Esophagus muscularis mucosa (tissue), 4 donors: ENCODE data around the gene SRRT. TPM values are rescaled to one million over a fixed set of nuclear protein-coding genes. Genes with fewer than 3 reads are reported as not detected.
"Not testable (repeated sequence)": the region's sequence is repeated elsewhere in the genome, so short reads cannot be mapped to it uniquely, and the experiment has no call there.

Experiments
- DNase-seq: peaks from one replicate; pipeline ENCODE4 v3.0.0-alpha.2; 2017; ENCODE audit errors: extremely low spot score
- H3K27ac ChIP-seq, 4 donors: fragments of 200-600 bp; sonication (generic); replicated peaks in 1 of 4; 1 replicate in 3 of 4; 2 replicates in 1 of 4; pipeline ENCODE4 v1.5.1; 2016 to 2019; ENCODE audit warnings: mild to moderate bottlenecking in 1 of 4
- H3K27me3 ChIP-seq, 4 donors: fragments of 200-600 bp; sonication (generic); one replicate each; pipeline versions ENCODE4 v1.5.1 to v1.6.0; 2016 to 2019
- H3K36me3 ChIP-seq, 4 donors: fragments of 200-600 bp; sonication (generic); one replicate each; pipeline ENCODE4 v1.5.1; 2016 to 2019
- H3K4me1 ChIP-seq, 4 donors: fragments of 200-600 bp; sonication (generic); one replicate each; pipeline ENCODE4 v1.5.1; 2016 to 2019
- H3K4me3 ChIP-seq, 4 donors: fragments of 200-600 bp; sonication (generic); 1 replicate in 2 of 4; 2 replicates in 2 of 4; pipeline ENCODE4 v1.5.1; 2016 to 2019; ENCODE audit warnings: mild to moderate bottlenecking in 4 of 4, moderate library complexity in 1 of 4
- H3K9me3 ChIP-seq, 4 donors: fragments of 200-600 bp; sonication (generic); 1 replicate in 3 of 4; 2 replicates in 1 of 4; pipeline ENCODE4 v1.5.1; 2016 to 2019
- CTCF ChIP-seq, 3 experiments: fragments of 200-600 bp in 2 of 3; fragments of 450-650 bp in 1 of 3; sonication (generic) in 2 of 3; IDR thresholded peaks; one replicate each; pipeline ENCODE4 v1.5.1; 2017 to 2019; ENCODE audit warnings: antibody characterized with exemption in 3 of 3, mild to moderate bottlenecking in 2 of 3, moderate library complexity in 1 of 3
- EP300 ChIP-seq: sonication (generic); formaldehyde crosslinking; IDR thresholded peaks from one replicate; pipeline ENCODE4 v1.6.1; 2017; ENCODE audit warnings: antibody characterized with exemption
- POLR2A ChIP-seq: fragments of 450-650 bp; IDR thresholded peaks from one replicate; pipeline ENCODE4 v1.6.1; 2017; ENCODE audit warnings: antibody characterized with exemption, moderate library complexity, mild to moderate bottlenecking, low read depth
- POLR2AphosphoS5 ChIP-seq, 2 donors: sonication (generic); formaldehyde crosslinking; IDR thresholded peaks; one replicate each; pipeline ENCODE4 v1.6.1; 2017; ENCODE audit warnings: antibody characterized with exemption in 2 of 2
- WGBS: methylation state at CpG from one replicate; pipeline ENCODE4 v1.1.5; 2018; 5-methylcytosine and 5-hydroxymethylcytosine counted together
- intact Hi-C: fragments of 100-400 bp; cut with DNase I; formaldehyde crosslinking; loops from one replicate; pipeline ENCODE4 v1.15.1; 2023
- total RNA-seq, 4 donors: library from RNA; depleted of rRNA; stranded (reverse); fragments of >200 nt; gene quantifications; one replicate each; pipeline versions ENCODE4 v1.1.0 to v1.2.1, GENCODE V29; 2016

The SRRT gene
- total RNA-seq, 4 donors from 2014 or later, result 47.2 to 69.6 (median 61.7) TPM

DNA sequence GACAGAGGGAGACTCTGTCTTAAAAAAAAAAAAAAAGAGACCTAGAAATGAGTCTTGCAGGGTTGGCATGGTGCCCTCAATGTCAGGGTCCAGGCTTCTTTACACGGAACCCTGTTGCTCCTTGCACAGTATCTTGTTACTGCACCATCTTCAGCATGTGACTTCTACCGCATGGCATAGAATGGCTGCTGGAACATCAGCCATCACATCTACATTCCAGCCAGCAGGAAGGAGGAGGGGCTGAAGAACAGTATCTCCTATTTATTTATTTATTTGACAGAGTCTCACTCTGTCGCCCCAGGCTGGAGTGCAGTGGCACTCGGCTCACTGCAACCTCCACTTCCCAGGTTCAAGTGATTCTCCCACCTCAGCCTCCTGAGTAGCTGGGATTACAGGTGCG is 24.5 kb downstream of the SRRT start:
- no peak overlapping the region for H3K27ac ChIP-seq
- H3K4me1 ChIP-seq, result peaks cover 24 to 31% (median 30%) of the 10 kb centered on the region in 4 donors
- no peaks in the 10 kb centered on the region for H3K36me3 ChIP-seq
- H3K4me3 ChIP-seq, result no peak overlapping the region
- peaks cover 7 to 81% (median 29%) of the 10 kb centered on the region in 4 donors for H3K27me3 ChIP-seq
- TF ChIP-seq POLR2AphosphoS5 (IDR thresholded peaks at IDR 0.05) (no peak), EP300 (no peak), POLR2A (no peak), CTCF (IDR thresholded peaks at IDR 0.05) (no peak)
- no peak for DNase-seq
- intact Hi-C loops, result loop anchor here (5.0 kb wide), 1 partner anchor 178 kb away; no protein-coding TSS in a partner anchor
- H3K9me3 ChIP-seq, result no peaks in the 10 kb centered on the region
- WGBS, result 86% methylated on average over 5 of the region's 5 CpGs

DNA sequence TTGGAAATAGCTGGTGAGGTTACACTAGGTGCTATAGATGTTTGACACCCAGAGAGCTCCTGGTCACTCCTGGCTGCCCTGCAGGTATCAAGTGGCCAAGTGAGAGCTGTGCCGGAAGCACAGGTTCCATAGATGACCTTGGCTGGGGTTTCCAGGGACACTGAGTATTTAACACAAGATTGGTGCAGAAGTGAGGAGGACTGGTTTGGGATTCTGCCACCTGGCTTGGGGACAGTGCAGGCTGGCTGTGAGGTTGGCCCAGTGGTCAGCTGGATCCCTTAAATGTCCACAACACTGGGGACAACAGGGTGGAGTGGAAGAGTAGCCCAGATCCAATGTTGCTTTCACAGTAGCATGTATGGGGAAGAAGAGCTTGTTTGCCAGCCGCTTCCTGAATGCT is 26.1 kb downstream of the SRRT start:
- H3K4me1 ChIP-seq, result peaks cover 9 to 15% (median 15%) of the 10 kb centered on the region in 4 donors
- DNase-seq, result no peak
- H3K4me3 ChIP-seq, result no peak overlapping the region
- no peak overlapping the region for H3K27ac ChIP-seq
- 85% methylated on average over 1 of the region's 2 CpGs for WGBS
- H3K9me3 ChIP-seq, result no peaks in the 10 kb centered on the region
- H3K27me3 ChIP-seq, result peaks cover 0 to 68% (median 16%) of the 10 kb centered on the region in 4 donors
- intact Hi-C loops, result no loop called here
- no peaks in the 10 kb centered on the region for H3K36me3 ChIP-seq
- TF ChIP-seq EP300, result no peak
- TF ChIP-seq POLR2A, result no peak
- no peak for TF ChIP-seq POLR2AphosphoS5 (IDR thresholded peaks at IDR 0.05)
- no peak for TF ChIP-seq CTCF (IDR thresholded peaks at IDR 0.05)

GRCh38 chr7:100901921-100902332 is 27.0 kb downstream of the SRRT start:
- TF ChIP-seq EP300 (no peak), POLR2AphosphoS5 (IDR thresholded peaks at IDR 0.05) (no peak), CTCF (IDR thresholded peaks at IDR 0.05) (no peak), POLR2A (no peak)
- intact Hi-C loops, result no loop called here
- WGBS, result 69% methylated on average over 3 of the region's 5 CpGs

GRCh38 chr7:100902638-100903037 is 27.7 kb downstream of the SRRT start:
- WGBS, result 81% methylated on average over 7 of the region's 7 CpGs
- no peak overlapping the region for H3K27ac ChIP-seq
- H3K9me3 ChIP-seq, result no peaks in the 10 kb centered on the region
- H3K36me3 ChIP-seq, result no peaks in the 10 kb centered on the region
- no peaks in the 10 kb centered on the region for H3K4me1 ChIP-seq
- no peak for DNase-seq
- TF ChIP-seq EP300, result no peak
- intact Hi-C loops, result no loop called here
- no peak overlapping the region for H3K4me3 ChIP-seq
- peaks cover 0 to 59% (median 3%) of the 10 kb centered on the region in 4 donors for H3K27me3 ChIP-seq

More at GRCh38 chr7:100901921-100902332, 27.0 kb downstream of the SRRT start:
- no peak overlapping the region for H3K4me3 ChIP-seq
- peaks cover 3 to 6% (median 6%) of the 10 kb centered on the region in 4 donors for H3K4me1 ChIP-seq
- peaks cover 0 to 67% (median 8%) of the 10 kb centered on the region in 4 donors for H3K27me3 ChIP-seq
- DNase-seq, result no peak
- H3K9me3 ChIP-seq, result no peaks in the 10 kb centered on the region
- no peak overlapping the region for H3K27ac ChIP-seq
- no peaks in the 10 kb centered on the region for H3K36me3 ChIP-seq

DNA sequence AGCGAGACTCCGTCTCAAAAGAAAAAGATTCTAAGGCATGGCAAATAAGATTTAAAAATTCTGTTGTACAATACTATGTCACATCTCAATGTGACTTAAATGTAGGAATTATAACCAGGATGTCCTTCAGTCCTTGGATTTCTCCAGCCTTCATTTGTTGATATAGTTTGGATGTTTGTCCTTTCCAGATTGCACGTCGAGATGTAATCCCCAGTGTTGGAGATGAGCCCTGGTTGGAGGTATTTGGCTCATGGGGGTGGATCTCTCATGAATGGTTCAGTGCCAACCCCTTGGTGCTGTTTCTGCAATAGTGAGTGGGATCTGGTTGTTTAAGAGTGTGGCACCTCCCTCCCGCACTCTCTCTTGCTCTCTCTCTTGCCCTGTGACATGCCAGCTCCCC is 33.6 kb downstream of the SRRT start:
- no peak overlapping the region for H3K27ac ChIP-seq
- H3K4me3 ChIP-seq, result no peak overlapping the region
- H3K9me3 ChIP-seq, result no peaks in the 10 kb centered on the region
- peaks cover 0 to 27% (median 0%) of the 10 kb centered on the region in 4 donors for H3K27me3 ChIP-seq
- 95% methylated on average over 5 of the region's 5 CpGs for WGBS
- H3K4me1 ChIP-seq, result no peaks in the 10 kb centered on the region
- no peak for DNase-seq
- no peaks in the 10 kb centered on the region for H3K36me3 ChIP-seq
- TF ChIP-seq CTCF (IDR thresholded peaks at IDR 0.05) (no peak), POLR2AphosphoS5 (IDR thresholded peaks at IDR 0.05) (no peak), POLR2A (no peak), EP300 (no peak)
- intact Hi-C loops, result no loop called here

DNA sequence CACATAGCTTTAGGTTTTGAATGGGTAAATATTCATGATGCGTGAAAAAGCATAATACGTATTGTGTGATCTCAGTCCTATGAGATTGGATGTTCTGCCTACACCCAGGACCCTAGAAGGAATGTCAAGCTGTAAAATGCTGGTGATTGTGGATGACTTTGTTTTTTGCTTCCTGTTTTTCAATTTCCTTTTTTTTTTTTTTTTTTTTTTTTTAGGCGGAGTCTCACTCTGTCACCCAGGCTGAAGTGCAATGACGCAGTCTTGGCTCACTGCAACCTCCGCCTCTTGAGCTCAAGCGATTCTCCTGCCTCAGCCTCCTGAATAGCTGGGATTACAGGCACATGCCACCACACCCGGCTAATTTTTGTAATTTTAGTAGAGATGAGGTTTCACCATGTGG is 35.5 kb downstream of the SRRT start:
- H3K4me3 ChIP-seq, intact Hi-C loops, H3K4me1 ChIP-seq, H3K9me3 ChIP-seq, H3K27ac ChIP-seq, H3K36me3 ChIP-seq, DNase-seq: not testable (repeated sequence)
- WGBS, result 61% methylated on average over 7 of the region's 7 CpGs
- H3K27me3 ChIP-seq, result peaks cover 0 to 27% (median 0%) of the 10 kb centered on the region in 4 donors
